Choroid plexus epithelial cell (primary cell): Measurements from ENCODE around the gene PTPRG.

Source experiments
- DNase-seq: peaks from one replicate; pipeline ENCODE4 v3.0.0-alpha.2; 2010; ENCODE audit warnings: low read depth
- H3K4me3 ChIP-seq: 2 replicates; pipeline ENCODE4 v1.5.1; 2011; ENCODE audit warnings: low read depth, mild to moderate bottlenecking, control low read depth, low read length, moderate library complexity
- CTCF ChIP-seq: conservative IDR thresholded peaks from 2 replicates; pipeline ENCODE4 v1.5.1; 2011; ENCODE audit warnings: low read depth, mild to moderate bottlenecking, control low read depth, inconsistent platforms, low read length, moderate library complexity

PTPRG gene

GRCh38 chr3:62090519-62090918 lies 529.1 kb downstream of the PTPRG start:
- TF ChIP-seq CTCF: no peak
- no peak overlapping the region for H3K4me3 ChIP-seq
- no peak for DNase-seq

GRCh38 chr3:62093025-62093424 lies 531.7 kb downstream of the PTPRG start:
- DNase-seq: no peak
- no peak overlapping the region for H3K4me3 ChIP-seq
- TF ChIP-seq CTCF: no peak

- no peak overlapping the region for H3K4me3 ChIP-seq
- no peak for TF ChIP-seq CTCF
Observed at GRCh38 chr3:62094461-62094860, 533.1 kb downstream of the PTPRG start.

GRCh38 chr3:62095080-62095479 lies 533.7 kb downstream of the PTPRG start:
- H3K4me3 ChIP-seq: no peak overlapping the region
- TF ChIP-seq CTCF: no peak
- DNase-seq: no peak

More at GRCh38 chr3:62094461-62094860, 533.1 kb downstream of the PTPRG start:
- no peak for DNase-seq

- DNase-seq: no peak
- no peak for TF ChIP-seq CTCF
- H3K4me3 ChIP-seq: no peak overlapping the region
Observed at GRCh38 chr3:62095756-62096155, 534.4 kb downstream of the PTPRG start.

GRCh38 chr3:62096521-62096920 lies 535.1 kb downstream of the PTPRG start:
- no peak overlapping the region for H3K4me3 ChIP-seq
- DNase-seq: no peak
- no peak for TF ChIP-seq CTCF

GRCh38 chr3:62097121-62097520 lies 535.8 kb downstream of the PTPRG start:
- H3K4me3 ChIP-seq: no peak overlapping the region
- TF ChIP-seq CTCF: no peak
- DNase-seq: no peak
